ENCODE results near the gene PDK1.

DNA sequence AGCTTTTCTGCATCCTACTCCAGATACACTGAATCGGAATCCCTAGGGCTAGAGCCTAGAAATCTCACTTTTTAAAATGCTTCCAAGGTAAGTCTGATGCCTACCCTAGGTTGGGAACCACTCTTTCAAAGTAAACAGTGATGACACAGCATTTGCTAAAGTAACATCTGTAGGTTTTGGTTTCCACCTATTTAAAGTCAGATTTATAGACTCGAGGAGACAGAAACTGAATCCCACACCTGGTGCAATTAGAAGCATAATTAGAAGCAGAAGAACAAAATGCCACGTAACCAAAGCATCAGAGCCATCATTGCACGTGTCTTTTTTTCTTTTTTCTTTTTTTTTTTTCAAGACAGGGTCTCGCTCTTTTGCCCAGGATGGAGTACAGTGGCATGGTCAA is 40.9 kb downstream of the PDK1 start:
- TF ChIP-seq NR3C1 (IDR thresholded peaks at IDR 0.05) (no peak), CTCF (IDR thresholded peaks at IDR 0.05) (no peak), POLR2A (IDR thresholded peaks at IDR 0.05; ENCODE audit: low read length) (no peak), CEBPB (IDR thresholded peaks at IDR 0.05) (no peak), EP300 (IDR thresholded peaks at IDR 0.05) (no peak), SREBF2 (IDR thresholded peaks at IDR 0.05) (no peak), TP53 (CRISPR knock-in tag; IDR thresholded peaks at IDR 0.05) (no peak), REST (IDR thresholded peaks at IDR 0.05) (no peak), FOXS1 (CRISPR knock-in tag; IDR thresholded peaks at IDR 0.05) (no peak), MAX (IDR thresholded peaks at IDR 0.05) (no peak)
- TF ChIP-seq, protein P1, sequence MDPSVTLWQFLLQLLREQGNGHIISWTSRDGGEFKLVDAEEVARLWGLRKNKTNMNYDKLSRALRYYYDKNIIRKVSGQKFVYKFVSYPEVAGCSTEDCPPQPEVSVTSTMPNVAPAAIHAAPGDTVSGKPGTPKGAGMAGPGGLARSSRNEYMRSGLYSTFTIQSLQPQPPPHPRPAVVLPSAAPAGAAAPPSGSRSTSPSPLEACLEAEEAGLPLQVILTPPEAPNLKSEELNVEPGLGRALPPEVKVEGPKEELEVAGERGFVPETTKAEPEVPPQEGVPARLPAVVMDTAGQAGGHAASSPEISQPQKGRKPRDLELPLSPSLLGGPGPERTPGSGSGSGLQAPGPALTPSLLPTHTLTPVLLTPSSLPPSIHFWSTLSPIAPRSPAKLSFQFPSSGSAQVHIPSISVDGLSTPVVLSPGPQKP (IDR thresholded peaks at IDR 0.05; ENCODE audit: low read depth, low read length), result no peak
- TF ChIP-seq, protein P2, sequence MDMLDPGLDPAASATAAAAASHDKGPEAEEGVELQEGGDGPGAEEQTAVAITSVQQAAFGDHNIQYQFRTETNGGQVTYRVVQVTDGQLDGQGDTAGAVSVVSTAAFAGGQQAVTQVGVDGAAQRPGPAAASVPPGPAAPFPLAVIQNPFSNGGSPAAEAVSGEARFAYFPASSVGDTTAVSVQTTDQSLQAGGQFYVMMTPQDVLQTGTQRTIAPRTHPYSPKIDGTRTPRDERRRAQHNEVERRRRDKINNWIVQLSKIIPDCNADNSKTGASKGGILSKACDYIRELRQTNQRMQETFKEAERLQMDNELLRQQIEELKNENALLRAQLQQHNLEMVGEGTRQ (IDR thresholded peaks at IDR 0.05), result no peak

Measured in A549 (cell line).